SK-N-DZ (cell line): ENCODE results near the gene FRAS1.
A peak's percentile ranks its signal among the peaks of the same experiment; 100 is the strongest.
"Not testable (repeated sequence)": the region's sequence is repeated elsewhere in the genome, so short reads cannot be mapped to it uniquely, and the experiment has no call there.

Experiments
- DNase-seq: peaks from one replicate; pipeline ENCODE4 v3.0.0-alpha.2; 2015; ENCODE audit warnings: low spot score

The FRAS1 gene

DNA sequence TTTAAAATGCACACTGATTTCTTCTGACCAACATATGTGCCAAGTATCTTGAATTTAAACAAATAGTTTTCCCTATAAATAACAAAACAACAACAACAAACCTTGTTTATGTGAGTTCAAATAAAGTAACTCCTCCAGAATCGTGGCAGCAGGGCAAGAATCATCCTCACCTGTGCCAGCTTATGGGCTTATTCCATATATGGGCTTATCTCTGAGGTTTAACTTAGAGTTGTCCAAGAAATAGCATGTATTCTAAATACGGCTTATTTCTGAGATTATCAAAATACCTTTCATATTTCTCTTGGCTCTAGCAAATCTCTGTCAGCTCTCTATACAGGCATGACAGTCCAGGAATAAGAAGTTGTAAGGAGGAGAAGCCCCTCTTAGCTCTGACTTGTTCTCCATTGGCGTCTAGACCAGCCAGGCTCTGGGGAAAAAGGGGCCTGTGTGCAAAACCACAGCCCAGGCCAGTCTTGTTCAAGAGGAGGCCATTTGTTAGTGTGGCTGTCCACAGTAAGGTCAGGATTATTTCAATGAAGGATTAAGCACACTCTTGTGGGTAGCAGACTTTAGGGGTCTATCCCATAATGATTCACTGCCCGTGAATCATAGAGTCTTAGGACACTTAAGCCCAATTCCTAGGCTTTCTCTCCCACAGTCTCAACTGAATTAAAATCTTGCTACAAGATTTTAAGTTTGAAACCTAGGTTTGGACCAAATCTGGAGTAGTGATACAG lies 63.2 kb downstream of the FRAS1 start:
- DNase-seq: no peak

DNA sequence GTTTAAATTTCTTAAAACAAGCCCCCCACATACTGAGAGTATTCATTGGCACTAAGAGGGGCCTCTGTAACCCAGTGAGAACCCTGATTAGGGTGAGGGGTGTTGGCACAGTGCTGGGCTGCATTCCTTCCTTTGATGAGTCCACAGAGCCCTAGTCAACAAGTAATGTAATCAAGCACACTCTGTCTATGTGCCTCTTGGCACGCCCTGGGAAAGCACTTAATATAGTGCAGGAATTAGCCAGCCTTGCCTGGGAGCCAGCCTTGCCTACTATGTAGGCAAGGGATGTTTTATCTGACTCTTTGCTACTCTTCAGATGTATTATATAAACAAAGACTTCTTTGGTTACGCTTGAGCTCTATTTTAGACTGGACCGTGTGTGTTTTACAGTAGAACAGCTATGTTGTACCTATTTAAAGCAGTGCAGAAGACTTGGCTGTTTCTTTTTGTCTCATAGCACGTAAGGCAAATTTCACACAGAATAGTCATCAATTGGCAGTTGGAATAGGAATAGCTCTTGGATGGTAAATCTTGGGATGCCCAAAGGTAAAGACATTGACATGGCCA lies 64.3 kb downstream of the FRAS1 start:
- no peak for DNase-seq

DNA sequence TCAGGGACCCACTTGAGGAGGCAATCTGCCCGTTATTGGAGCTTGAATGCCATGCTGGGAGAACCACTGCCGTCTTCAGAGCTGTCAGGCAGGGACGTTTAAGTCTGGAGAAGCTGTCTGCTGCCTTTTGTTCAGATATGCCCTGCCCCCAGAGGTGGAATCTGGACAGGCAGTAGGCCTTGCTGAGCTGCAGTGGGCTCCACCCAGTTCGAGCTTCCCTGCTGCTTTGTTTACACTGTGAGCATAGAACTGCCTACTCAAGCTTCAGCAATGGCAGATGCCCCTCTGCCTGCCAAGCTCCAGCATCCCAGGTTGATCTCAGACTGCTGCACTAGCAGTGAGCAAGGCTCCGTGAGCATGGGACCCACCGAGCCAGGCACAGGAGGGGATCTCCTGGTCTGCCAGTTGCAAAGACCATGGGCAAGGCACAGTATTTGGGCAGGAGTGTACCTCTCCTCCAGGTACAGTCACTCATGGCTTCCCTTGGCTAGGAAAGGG lies 68.8 kb downstream of the FRAS1 start:
- DNase-seq: not testable (repeated sequence)

DNA sequence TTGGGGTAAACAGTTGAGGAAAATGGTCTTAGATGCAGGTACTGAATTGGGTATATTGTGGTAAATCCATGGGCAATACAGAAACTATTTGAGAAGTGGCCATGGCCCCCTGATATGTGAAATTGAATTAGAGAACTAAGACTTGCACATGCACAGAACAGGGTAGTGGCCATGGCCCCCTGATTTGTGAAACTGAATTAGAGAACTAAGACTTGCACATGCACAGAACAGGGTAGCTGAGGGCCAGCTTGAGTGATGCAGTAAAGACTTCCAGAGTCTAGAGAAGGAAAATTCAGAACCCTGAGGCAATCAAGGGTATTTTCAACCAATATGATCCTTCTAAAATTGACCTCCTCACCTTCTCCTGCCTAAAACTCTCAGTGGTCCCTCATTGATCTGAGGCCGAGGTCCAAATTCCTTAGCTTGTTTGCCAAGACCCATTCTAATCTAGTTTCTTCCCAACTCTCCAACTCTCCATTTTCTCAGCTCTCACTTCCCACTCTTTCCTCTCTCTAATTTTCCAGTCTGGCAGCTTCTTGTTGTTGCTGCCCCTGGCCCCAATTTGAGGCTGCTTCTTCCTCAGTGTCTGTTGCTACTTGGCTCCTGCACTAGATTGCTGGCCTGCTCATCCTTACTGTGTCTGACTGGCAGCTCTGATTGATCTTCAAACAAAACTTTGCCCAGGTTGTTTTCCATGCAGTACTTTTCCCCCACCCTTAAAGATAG lies 72.4 kb downstream of the FRAS1 start:
- no peak for DNase-seq

DNA sequence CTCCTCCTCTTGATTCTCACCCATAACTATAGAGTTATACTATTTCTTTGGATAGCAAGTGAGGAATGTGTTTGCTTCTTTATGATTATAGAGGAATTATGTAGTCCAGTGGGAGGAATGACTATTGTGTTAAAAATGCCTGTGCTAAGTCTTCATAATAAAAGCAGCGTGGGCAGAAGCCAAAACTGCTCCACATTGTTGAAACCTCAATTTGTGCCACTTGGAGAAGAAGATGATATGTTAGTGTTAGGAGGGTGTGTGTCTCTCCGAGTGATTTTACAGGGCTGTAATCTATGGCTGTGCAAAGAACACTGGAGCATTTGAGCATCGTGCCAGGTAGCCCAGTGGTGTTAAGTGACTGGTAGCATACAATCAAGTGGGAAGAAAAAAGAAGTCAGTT lies 74.3 kb downstream of the FRAS1 start:
- DNase-seq: no peak

DNA sequence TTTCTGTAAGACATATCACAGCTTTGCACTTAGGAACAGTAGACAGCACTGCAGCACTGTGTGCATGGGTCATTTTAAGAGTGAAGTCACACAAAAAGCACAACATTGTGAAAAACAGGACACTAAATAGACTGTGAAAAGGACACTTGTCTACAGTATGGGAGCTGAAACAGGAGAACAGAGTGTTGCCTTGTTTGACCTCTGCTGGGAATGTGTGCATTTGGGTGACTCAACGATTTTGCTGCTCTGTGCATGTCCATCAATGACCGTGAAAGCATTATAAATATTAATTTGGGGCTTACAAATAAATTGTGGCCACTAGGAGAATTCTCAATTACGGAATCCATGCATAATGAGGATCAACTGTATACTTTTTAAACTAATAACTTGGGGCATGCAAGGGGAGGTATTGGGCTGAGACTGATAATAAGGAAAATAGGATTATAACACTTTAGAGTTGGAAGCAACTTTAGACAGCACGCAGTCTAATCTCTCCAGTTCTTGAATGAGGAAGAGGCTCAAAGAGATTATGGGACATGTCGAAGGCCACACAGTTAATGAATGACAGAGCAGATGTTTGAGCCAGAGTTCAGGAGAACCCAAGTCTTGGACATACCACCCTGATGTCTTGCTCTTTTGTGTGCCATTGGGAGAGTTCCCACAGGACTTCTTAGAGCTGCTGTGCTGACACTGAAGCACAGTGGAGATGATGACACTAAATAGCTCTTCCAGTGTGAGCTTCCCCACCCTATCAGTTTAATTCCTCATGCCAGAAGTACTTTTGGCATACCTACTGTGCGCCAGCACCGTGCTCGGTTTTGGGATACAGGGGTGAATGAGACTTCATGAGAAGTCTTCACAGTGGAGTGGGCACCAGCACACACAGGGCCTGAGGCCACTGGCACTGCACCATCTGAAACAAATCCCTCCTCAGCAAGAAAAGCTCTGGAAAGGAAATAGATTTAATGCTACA lies 79.3 kb downstream of the FRAS1 start:
- no peak for DNase-seq

DNA sequence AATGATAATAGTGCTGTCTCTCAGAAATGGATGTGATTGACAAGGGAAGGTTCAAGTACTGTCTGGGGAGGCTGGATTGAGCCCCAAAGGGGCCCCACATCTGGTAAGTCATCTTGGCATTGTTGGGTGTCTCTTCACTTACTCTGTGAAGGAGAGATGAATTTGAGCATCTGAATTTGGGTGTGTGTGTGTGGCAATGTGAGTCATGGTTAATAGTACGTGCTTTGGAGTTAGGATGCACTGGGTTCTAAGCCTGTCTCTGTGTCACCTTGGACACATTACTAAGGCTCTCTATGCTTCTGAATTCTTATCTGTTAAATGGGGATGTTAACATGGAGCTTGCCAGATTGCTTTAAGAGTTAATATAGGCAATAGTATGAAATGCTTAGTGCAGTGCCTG lies 80.4 kb downstream of the FRAS1 start:
- DNase-seq: no peak

DNA sequence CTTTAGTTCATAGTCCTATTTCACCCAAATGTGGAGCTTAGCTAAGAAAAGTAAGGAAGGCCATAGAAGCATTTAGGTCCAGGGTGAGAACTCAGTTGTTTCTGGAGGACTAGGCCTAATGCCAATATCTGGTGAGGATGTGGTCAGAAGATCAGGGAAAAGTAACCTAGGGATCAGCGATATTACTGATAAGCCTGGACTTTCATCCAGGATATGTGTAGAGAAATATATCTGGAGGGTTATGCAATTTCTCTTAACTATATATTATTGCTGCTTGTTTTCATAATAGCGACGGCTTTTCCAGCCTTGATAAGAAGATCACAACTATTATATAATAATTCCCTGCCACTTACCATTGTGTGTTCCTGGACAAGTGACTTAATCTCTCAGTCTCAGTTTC lies 81.1 kb downstream of the FRAS1 start:
- no peak for DNase-seq

DNA sequence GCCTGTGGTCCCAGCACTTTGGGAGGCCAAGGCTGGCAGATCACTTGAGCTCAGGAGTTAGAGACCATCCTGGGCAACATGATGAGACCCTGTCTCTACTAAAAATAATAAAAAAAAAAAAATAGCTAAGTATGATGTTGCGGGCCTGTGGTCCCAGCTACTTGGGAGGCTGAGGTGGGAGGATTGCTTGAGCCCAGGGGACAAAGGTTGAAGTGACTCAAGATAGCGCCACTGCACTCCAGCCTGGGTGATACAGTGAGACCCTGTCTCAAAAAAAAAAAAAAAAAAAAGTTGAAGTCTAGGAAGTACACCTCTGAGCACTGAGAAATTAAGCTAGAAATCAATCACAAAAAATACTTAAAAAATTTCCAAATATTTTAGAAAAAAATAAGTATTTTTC lies 86.5 kb downstream of the FRAS1 start:
- no peak for DNase-seq

DNA sequence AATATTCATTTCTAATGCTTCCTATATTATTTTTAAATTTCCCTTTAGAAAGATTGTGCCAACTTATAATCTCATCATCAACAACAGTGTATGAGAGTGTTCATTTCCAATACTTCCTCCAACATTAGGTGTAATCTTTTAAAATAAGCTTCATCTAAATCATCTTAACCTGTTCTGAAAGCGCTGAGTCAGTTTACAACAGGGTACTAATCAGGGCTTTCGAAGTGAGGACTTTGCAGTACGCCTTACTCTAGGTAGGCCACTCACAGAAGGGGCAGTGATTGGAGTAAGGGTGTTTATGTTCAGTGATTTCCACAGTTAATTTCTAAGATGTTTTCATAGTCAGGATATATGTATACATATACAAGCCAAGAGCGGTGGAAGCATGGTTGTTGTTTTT lies 87.9 kb downstream of the FRAS1 start:
- DNase-seq: no peak

DNA sequence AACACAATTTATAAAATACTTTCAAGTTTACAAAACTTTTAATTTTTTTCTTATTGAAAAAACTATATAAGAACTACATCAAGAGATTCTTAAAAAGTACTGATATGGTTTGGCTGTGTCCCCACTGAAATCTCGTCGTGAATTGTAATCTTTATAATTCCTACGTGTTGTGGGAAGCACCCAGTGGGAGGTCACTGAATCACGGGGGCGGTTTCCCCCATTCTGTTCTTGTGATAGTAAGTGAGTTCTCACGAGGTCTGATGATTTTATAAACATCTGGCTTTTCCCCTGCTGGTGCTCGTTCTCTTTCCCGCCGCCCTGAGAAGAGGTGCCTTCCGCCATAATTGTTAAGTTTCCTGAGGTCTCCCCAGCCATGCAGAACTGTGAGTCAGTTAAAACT lies 88.5 kb downstream of the FRAS1 start:
- DNase-seq: no peak

DNA sequence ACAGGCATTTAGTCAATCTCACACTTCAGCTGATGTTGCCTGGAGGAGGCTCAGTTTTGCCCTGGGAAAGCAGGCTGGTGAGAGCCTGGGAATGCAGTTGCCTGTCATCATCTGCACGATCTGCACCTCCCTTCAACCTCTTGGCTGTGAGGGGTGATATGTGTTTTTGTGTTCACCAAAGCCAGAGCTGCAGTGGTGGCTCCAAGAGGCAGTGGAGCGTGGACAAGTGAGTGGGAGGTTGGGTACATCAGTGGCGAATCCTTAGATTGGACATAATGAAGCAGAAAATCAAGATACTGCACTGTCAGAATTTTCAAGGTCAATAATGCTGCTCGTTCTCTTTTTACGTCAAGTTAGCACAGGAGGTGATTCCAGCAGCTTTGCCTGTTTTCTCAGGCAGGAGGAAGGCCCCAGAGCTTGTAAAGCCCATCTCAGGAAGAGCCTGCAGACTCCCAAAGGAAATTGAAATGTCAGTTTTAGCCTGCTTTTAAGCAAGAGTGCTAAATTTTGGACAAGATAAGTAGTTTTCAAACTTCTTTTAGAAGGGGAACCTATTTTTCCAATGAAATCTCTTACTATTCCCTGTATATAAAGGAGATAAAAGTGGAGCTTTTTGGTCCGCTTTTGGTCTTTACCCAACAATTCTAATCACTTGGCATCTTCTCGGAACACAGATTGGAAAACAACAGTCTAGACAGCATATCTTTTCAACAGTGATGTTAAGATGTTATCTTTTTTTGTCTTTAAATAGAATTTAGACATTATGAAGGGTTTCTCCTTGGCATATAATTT lies 92.8 kb downstream of the FRAS1 start:
- DNase-seq: peak; percentile 40

DNA sequence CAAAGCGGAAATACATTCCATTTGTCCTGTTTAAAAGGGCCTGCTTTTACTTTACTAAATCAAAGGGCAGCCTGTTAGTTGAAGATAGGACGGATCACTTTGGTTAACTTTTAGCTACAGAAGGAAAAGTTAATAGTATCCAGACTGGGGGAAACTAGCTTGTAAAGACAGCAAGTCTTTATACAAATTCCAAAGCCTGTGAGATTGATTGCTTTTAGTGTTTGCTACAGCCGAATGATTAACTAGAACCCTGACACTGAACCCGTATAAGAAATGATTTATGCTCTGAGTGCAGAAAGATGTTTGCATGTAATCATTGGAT lies 93.4 kb downstream of the FRAS1 start:
- DNase-seq: no peak

DNA sequence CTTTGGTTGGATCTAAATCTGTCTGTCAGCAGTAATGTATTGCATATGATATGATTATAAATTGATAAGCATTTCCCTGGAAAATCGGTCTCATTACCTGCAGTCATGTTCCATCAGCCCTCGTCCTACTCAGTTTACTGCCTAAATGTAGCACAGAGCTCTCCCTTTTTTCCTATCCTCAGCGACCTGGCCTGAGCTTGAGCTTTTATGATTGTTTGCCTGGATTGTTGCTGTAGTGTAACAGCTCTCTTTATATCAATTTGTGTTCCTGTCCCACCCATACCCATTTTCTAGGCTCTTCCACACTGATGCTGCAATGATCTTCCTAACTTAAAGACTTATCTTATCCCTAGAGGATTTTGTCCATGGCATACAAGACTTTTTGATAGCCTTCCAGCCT lies 95.7 kb downstream of the FRAS1 start:
- DNase-seq: no peak

DNA sequence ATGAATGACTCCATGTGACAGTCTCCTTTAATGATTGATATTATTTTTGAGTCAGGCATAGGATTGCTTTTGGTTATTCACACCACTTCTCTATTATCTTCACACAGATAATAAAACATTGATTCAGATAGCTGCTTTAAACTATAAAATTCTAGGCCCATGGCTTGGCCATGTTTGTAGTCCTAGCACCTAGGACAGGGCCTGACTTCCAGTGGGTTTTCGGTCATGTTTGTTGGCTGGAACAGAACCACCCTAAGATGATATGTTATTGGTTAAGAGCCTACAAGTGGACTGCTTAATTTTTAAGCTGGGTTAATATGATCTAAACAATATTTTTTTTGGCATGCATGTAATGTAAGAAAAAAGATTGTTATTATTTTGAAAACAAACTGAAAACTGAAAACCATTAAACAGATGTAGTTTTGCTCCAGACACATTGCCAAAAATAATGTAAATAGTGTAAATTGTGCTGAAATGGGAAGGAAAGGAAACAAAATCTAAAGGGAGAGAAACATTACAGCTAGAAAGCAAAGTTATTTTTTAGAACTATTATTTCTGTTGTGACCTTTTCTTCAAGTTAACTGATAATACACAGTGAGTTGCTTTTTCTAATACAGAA lies 98.0 kb downstream of the FRAS1 start:
- no peak for DNase-seq

DNA sequence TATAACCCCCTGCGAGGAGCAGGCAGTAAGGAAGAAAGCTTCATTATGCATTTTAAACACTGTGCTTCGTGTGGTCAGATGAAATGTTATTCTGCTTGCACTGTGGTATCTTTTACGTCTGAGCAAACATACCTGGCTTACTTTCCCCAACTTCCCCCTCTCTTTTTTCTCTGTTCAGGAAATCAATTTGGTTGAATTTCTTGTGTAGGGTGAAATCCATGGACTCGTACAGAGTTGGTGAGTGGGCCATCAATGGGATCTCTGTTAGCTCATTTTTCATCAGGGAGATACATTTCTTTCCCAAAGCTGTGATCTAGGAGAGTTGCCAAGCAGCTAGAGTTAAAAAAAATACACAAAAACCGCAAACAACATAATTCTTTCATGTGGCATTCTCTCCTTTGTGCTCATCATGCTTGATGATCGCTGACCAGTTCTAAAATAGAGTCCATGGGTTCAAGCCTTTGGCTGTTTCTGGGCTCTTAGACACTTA lies 98.5 kb downstream of the FRAS1 start:
- DNase-seq: no peak

DNA sequence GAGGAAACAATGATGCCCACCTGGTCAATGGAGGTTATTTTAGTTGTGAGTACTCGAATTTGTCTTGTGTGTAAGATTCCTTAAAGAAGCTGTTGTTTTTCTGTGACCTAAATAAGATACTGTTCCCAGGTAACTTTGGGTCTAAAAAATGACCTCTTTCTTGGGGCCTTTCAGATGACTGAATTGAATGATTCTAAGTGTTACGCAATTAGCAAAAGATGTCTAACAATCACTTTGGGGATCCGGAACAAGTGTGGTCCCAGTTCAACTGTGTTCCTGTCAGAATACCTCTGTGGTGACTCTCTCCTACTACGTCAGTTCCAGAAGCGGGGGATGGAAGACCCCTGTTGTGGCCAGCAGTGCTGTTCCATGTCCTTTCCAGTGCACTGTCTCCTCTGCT lies 99.4 kb downstream of the FRAS1 start:
- no peak for DNase-seq

DNA sequence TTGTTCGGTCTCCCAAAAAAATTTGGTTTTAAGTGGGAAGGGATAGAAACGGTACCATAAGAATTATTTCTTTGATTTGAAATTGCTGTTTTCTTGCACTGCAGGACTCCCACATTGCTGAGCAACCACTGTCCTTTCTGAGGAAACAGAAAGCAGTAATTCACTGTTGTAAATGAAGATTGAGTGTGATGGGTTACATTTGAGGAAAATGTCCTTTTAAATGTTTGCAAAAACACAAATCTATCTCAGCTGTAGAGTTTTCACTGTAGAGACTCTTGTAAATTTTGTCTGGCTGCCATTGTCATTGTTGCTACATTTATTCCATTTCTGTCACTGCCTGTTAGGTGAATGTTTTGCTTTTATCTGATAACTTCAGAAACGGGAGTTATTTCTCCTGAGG lies 105.2 kb downstream of the FRAS1 start:
- DNase-seq: no peak

DNA sequence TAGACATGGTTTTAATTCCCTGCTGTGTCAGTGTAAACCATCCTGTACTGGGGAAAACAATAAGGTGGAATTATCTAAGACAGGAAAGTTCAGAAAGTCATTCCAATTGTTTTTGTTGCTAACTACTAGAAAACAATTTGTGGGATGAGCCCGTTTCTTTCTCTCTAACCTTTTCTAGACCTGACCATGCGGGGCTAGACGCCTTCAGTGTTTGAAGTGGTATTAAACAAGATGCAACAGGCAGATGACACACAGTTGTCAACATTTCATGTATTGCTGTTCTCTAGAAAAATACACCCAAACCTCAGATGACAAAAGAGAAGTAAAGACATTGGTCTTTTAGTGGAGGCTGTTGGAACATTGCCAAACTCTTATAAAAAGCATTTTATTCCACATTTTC lies 105.7 kb downstream of the FRAS1 start:
- DNase-seq: no peak

DNA sequence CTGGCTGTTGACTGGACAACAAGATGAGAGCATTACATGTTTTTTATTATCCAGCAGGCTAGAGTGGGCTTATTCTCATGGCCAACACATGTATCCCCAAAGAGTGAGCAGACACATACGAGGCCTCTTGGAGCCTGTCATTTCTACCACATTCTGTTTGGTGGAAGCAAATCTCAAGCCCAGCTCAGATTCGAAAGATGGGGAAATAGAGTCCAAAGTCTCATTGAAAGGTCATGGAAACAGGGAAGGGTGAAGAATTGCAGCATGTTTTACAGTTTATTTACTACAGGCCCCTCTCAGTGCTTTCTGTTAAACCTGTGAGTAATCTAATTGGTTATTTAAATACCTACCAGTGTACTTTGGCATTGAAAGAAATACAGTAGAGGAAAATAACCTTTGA lies 108.6 kb downstream of the FRAS1 start:
- no peak for DNase-seq
